Peyer's patch (tissue), 4 donors: ENCODE results near the gene SEMA5A.

Experiments used
- CTCF ChIP-seq, 6 experiments: fragments of 450-650 bp in 4 of 6; fragments of 200-600 bp in 2 of 6; sonication (generic) in 1 of 6; IDR thresholded peaks; one replicate each; pipeline ENCODE4 v1.5.1; 2017 to 2019; ENCODE audit warnings: antibody characterized with exemption in 6 of 6, mild to moderate bottlenecking in 3 of 6, moderate library complexity in 1 of 6
- POLR2A ChIP-seq, 2 donors: fragments of 450-650 bp; IDR thresholded peaks; one replicate each; pipeline ENCODE4 v1.5.1; 2017; ENCODE audit warnings: antibody characterized with exemption in 2 of 2, mild to moderate bottlenecking in 2 of 2, moderate library complexity in 2 of 2

GRCh38 chr5:9052421-9052820 lies 493.5 kb downstream of the SEMA5A start:
- TF ChIP-seq CTCF (IDR thresholded peaks at IDR 0.05) (no peak), POLR2A (IDR thresholded peaks at IDR 0.05) (no peak)
